SK-N-SH treated with all-trans-retinoic acid at 6 μM for 48 hours (cell line): ENCODE measurements around the gene CNTNAP2.

Experiments used
- ATAC-seq: fragments of 200-7000 bp; cut with Tn5 transposase; 3 replicates; pipeline ENCODE4 v1.9.1; 2020; ENCODE audit warnings: mild to moderate bottlenecking, moderate library complexity
- ARNTL ChIP-seq: fragments of 450-650 bp; formaldehyde crosslinking; IDR thresholded peaks from 2 replicates; pipeline ENCODE4 v1.5.0; 2020; ENCODE audit warnings: low read depth, mild to moderate bottlenecking, moderate library complexity, borderline replicate concordance
- CSDC2 ChIP-seq: fragments of 250-450 bp; sonication (Bioruptor Pico); IDR thresholded peaks from 2 replicates; pipeline ENCODE4 v1.5.0; 2020; ENCODE audit warnings: mild to moderate bottlenecking, moderate library complexity
- ISL1 ChIP-seq: fragments of 250-450 bp; sonication (Bioruptor Pico); IDR thresholded peaks from 2 replicates; pipeline ENCODE4 v2.1.2; 2022; ENCODE audit warnings: mild to moderate bottlenecking, moderate library complexity
- OSR1 ChIP-seq: fragments of 250-450 bp; sonication (Bioruptor Pico); IDR thresholded peaks from 2 replicates; pipeline ENCODE4 v1.8.0; 2022; ENCODE audit warnings: moderate library complexity, mild to moderate bottlenecking, inconsistent platforms
- RARB ChIP-seq: fragments of 250-450 bp; sonication (Bioruptor Pico); IDR thresholded peaks from 2 replicates; pipeline ENCODE4 v1.8.0; 2021; ENCODE audit warnings: mild to moderate bottlenecking, moderate library complexity
- SNAI2 ChIP-seq: fragments of 250-450 bp; sonication (Bioruptor Pico); IDR thresholded peaks from 2 replicates; pipeline ENCODE4 v1.5.0; 2020; ENCODE audit warnings: mild to moderate bottlenecking, moderate library complexity
- TOX ChIP-seq: fragments of 250-450 bp; sonication (Bioruptor Pico); IDR thresholded peaks from 2 replicates; pipeline ENCODE4 v1.8.0; 2021; ENCODE audit warnings: mild to moderate bottlenecking, moderate library complexity, borderline replicate concordance
- TF ChIP-seq, protein P1 (sequence below): fragments of 250-450 bp; sonication (Bioruptor Pico); IDR thresholded peaks from 2 replicates; pipeline ENCODE4 v1.5.1; 2020; ENCODE audit warnings: low read depth, mild to moderate bottlenecking, moderate library complexity

CNTNAP2 gene

DNA sequence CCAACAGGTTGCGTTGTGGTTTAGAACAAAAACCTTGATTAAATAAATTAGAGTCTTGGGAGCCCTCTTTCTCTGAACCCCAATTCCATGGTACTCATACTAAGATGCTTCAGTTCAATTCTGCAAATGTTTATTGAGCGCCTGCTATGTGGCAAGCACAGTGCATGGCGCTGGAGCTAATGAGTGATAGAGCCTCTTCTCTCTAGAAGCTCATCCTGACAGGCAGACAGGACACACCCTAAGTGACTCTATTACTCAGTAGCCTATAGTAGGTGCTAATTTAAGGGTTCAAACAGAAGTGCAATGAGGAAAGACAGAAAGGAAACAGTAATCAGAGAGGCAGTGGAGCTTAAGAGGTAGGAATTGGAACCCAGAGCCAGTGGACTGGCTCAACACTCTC lies 2349.5 kb downstream of the CNTNAP2 start:
- no peak for TF ChIP-seq SNAI2 (CRISPR knock-in tag)
- TF ChIP-seq RARB (CRISPR knock-in tag), result no peak
- no peak for TF ChIP-seq TOX
- TF ChIP-seq ARNTL (CRISPR knock-in tag), result no peak
- ATAC-seq, result no peak

DNA sequence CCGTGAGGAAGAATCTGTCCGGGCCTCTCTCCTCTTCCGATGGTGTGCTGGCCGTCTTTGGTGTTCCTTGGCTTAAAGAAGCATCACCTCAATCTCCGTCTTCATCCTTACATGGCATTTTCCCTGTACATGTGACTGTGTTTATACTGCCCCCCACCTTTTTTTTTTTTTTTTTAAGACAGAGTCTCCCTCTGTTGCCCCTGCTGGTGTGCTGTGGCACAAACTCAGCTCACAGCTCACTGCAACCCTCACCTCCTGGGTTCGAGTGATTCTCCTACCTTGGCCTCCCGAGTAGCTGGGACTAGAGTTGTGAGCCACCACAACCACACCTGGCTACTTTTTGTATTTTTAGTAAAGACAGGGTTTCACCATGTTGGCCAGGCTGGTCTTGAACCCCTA lies 2352.1 kb downstream of the CNTNAP2 start:
- no peak for ATAC-seq

More for the DNA sequence above, 2352.1 kb downstream of the CNTNAP2 start:
- TF ChIP-seq CSDC2 (CRISPR knock-in tag) (no peak), OSR1 (no peak), ISL1 (CRISPR knock-in tag) (no peak), SNAI2 (CRISPR knock-in tag) (no peak)
- TF ChIP-seq, protein P1, sequence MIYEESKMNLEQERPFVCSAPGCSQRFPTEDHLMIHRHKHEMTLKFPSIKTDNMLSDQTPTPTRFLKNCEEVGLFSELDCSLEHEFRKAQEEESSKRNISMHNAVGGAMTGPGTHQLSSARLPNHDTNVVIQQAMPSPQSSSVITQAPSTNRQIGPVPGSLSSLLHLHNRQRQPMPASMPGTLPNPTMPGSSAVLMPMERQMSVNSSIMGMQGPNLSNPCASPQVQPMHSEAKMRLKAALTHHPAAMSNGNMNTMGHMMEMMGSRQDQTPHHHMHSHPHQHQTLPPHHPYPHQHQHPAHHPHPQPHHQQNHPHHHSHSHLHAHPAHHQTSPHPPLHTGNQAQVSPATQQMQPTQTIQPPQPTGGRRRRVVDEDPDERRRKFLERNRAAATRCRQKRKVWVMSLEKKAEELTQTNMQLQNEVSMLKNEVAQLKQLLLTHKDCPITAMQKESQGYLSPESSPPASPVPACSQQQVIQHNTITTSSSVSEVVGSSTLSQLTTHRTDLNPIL (CRISPR knock-in tag), result no peak
